Thyroid gland (tissue), 4 donors: Measurements from ENCODE around the gene ANGPT4.

ENCODE experiments used
- CTCF ChIP-seq, 6 experiments: fragments of 200-600 bp in 3 of 6; fragments of 450-650 bp in 3 of 6; sonication (generic) in 3 of 6; IDR thresholded peaks; one replicate each; pipeline ENCODE4 v1.5.1; 2016 to 2019; ENCODE audit warnings: antibody characterized with exemption in 6 of 6, mild to moderate bottlenecking in 2 of 6, inconsistent platforms in 1 of 6, moderate library complexity in 1 of 6
- POLR2A ChIP-seq, 2 donors: fragments of 450-650 bp; IDR thresholded peaks; one replicate each; pipeline ENCODE4 v1.6.1; 2017; ENCODE audit warnings: antibody characterized with exemption in 2 of 2, mild to moderate bottlenecking in 2 of 2, moderate library complexity in 1 of 2

GRCh38 chr20:825710-826421 lies 90.3 kb downstream of the ANGPT4 start:
- TF ChIP-seq CTCF (IDR thresholded peaks at IDR 0.05) (no peak), POLR2A (IDR thresholded peaks at IDR 0.05) (no peak)
